Activated CD4-positive, alpha-beta T cell treated with anti-CD3 and anti-CD28 coated beads, Interleukin-2, Interleukin-6, amounts not matched to agents 100 ng/mL and 50 ng/mL, durations not matched to agents 16 hours and 8 hours (primary cell): ENCODE data around the gene KAZALD1.
A peak's percentile ranks its signal among the peaks of the same experiment; 100 is the strongest.

Experiments
- DNase-seq: peaks from one replicate; pipeline ENCODE4 v3.0.0-alpha.2; 2020

The KAZALD1 gene

GRCh38 chr10:101067356-101068083, 5.7 kb downstream of the KAZALD1 start:
- DNase-seq = peak; percentile 89

DNA sequence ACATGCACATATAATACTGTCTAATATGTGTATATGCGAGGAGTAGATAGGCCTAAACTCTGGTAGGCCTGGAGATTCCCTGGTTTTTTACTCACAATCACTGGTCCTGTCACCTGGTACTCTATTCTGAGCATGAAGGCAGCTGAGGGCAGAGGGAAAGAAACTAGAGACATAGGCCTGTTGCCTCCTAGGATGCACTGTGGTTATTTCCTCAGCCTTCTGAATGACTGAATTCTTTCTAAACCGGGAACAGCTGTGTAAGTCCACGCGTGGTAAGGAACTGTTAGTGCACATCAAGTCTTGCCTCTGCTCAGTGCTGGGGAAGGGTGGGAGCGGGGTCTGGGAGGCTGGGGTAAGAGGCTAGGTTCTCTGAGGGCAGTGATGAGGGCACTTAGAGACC, 7.7 kb downstream of the KAZALD1 start:
- no peak for DNase-seq

GRCh38 chr10:101070098-101070497, 8.3 kb downstream of the KAZALD1 start:
- DNase-seq = no peak

GRCh38 chr10:101071267-101071884, 9.6 kb downstream of the KAZALD1 start:
- DNase-seq = no peak

- no peak for DNase-seq
Observed at GRCh38 chr10:101071885-101072433, 10.2 kb downstream of the KAZALD1 start.

GRCh38 chr10:101072923-101073322, 11.1 kb downstream of the KAZALD1 start:
- no peak for DNase-seq

DNA sequence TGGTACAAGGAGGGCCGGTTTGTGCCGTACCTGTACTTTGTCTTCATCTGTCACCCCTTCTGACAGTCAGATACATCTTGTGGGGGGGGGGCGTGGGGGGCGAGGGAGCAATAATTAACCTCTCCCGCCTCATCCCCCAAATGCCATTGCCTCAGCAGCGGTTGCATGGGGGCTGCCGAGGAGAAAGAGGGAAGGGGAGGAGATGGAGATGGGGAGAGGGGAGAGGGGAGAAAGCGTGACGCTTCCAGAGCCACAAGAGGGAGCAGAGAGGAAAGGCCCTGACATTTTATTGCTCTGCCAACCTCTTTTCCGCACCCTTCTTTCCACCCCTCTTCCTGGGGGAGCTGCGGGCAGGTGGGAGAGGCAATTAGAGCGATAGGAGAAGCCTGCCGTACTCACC, 11.8 kb downstream of the KAZALD1 start:
- no peak for DNase-seq

- DNase-seq = no peak
Observed at GRCh38 chr10:101075775-101076174, 14.0 kb downstream of the KAZALD1 start.

DNA sequence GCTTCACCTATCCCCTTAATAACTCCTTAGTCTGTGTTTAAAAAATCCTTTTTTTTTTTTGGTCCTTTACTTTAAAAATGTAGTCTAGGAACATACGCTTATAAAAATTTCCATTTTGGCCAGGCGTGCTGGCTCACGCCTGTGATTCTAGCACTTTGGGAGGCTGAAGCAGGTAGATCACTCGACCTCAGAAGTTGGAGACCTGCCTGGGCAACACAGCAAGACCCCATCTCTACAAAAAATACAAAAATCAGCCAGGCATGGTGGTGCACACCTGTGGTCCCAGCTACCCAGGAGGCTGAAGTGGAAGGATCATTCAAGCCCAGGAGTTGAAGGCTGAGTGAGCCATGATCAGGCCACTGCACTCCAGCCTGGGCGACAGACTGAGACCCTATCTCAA, 14.8 kb downstream of the KAZALD1 start:
- no peak for DNase-seq

DNA sequence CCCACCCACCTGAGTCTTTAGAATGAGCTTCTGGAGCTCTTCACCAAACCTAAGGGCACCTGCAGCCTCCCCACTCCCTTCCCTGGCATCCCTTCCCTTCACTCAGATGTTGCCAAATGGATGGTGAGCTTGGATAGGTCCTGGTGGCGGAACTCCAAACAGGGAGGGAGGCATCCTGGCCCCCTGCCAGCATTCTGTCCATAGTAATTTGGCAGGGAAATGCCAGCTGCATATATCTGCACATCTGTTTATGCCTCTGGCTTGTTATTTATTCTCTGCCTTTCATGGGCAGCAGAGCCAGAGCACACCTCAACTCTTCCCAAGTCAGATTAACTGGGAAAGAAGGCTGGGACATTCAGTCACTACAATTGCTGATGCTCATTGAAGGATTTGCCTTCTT, 18.1 kb downstream of the KAZALD1 start:
- DNase-seq = no peak

- DNase-seq = no peak
Observed at GRCh38 chr10:101080933-101081931, 19.4 kb downstream of the KAZALD1 start.

- DNase-seq = no peak
Observed at GRCh38 chr10:101085846-101086245, 24.1 kb downstream of the KAZALD1 start.

GRCh38 chr10:101087376-101087775, 25.6 kb downstream of the KAZALD1 start:
- DNase-seq = no peak

DNA sequence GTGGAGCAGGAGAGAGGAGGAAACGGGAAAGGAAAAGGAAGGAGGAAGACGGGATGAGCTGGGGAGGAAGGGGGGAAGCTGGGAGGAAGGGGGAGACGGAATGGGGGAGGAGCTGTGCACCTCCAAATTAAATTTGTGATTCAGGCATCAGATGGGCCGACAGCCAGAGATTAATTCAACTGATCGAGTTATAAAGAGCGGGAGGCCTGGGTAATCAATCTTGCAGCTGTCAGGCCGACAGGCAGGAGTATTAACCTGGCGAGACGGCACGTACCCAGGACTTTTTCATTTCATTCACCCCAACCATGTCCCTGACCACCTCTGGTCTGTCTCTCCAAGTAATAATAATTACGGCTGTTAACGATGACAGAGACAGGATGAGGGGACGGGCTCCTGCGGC, 26.2 kb downstream of the KAZALD1 start:
- DNase-seq = no peak

DNA sequence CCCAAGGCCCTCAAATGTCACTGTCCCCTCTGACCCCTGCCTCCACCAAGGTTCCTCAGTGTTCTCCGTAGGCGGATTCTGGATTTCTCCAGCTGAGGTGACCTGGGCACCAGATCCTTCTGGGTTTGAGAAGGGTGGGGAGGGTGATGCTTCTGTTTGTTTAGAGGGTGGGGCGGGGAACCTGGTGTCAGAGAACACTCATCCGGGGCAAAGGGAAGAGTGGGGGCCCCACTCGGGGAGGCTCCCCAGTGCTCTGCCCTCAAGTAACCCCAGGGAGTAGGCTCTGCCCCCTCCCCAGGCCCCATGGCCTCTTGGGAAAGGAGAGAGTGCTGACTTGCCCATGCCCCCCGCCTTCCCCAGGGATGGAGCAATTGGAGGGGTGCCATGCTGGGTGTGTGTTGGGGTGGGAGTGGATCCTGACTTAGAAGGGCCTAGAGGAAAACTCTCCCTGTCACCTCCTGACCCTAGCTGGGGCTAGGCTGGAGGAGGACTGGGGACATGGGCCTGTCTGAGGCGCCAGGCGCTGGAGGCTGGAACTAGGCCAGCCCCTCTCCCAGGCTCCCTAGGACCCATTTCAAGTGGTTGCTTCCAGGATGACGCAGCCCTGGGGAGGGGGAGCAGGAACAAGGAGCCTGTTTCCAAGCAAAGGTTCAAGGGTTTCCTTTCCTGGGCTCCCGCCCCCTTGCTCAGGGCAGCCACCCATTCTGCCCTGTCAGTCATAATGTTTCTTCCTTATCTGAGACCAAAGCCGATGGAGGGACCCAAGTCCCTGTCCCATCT, 27.9 kb downstream of the KAZALD1 start:
- DNase-seq = no peak

DNA sequence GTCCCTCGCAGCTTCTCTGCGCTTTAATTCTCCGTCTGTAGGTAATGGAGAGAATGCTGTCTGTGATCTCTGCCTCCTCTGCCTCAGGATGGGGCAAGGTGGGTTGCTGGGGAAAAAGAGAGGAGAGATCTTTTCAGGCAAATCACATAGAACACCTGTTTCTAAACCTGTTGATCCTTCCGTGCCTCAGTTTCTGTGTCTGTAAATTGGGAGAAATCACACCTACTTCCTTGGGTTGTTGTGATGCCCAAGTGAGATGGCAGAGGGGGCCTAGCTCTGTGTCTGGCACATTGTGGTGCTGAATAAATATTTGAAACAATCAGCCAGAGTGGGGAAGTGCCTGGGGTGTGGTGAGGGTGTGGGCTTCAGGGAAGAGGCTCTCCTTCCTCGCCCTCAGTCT, 28.8 kb downstream of the KAZALD1 start:
- DNase-seq = no peak

DNA sequence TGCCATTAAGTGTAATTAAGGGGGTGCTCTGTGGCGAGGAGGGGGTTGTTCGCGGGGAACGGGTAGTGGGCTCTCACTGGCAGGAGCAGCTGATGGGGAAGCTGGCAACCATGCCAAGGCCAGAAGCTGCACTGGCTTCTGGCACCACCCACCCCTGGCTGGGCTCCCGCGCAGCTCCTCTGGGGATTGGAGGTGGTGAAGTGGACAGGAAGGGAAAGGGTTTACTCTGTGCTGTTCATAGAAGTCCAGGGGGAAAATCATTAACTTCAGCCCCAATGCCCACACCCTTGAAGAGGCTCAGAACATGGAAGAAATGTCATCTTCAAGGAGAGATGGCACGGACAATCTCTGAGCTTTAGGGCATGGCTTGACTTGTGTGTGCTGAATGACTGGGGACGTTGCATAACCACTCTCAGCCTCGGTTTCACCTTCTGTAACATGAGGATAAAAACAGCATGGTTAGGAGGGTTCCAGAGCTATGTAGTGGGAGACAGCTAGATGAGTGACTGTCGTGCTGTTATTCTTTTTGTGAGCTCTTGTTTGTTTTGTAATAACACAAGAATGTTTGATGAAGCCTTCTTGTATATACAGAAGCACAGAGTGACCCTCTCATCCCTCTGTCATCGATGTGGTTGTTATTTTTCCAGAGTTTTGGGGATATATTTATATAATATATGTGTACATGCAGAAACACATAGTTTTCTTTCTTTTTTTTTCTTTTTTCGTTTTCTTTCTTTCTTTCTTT, 29.9 kb downstream of the KAZALD1 start:
- no peak for DNase-seq

- DNase-seq = no peak
Observed at GRCh38 chr10:101092881-101093354, 31.1 kb downstream of the KAZALD1 start.

GRCh38 chr10:101094121-101094879, 32.5 kb downstream of the KAZALD1 start:
- no peak for DNase-seq

DNA sequence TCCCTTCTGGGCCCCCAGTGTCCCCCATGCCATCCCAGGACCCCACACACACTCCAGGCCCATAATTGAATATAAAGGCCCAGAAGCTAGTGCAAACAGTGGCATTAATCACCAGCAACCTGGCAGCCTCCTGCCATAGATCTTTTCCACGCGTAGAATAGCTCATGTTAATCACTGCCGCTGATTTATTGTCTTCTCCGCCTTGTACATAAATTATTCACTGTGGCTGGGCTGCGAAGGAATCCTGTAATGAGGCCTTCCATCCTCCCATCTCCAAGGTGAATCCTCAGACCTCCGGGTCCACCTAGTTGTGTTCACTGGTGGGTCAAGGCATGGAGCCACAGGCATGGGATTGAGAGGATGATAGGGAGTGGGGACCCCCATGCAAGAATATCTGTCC, 33.2 kb downstream of the KAZALD1 start:
- DNase-seq = no peak
